SH-SY5Y (cell line): ENCODE results near the gene DYNC2I2.

Experiments used
- GATA2 ChIP-seq: IDR thresholded peaks from 2 replicates; pipeline ENCODE4 v1.6.1; 2011; ENCODE audit warnings: mild to moderate bottlenecking, low read depth, low read length
- GATA3 ChIP-seq: IDR thresholded peaks from 2 replicates; pipeline ENCODE4 v1.6.1; 2011; ENCODE audit warnings: low read depth, mild to moderate bottlenecking, low read length, moderate library complexity

DNA sequence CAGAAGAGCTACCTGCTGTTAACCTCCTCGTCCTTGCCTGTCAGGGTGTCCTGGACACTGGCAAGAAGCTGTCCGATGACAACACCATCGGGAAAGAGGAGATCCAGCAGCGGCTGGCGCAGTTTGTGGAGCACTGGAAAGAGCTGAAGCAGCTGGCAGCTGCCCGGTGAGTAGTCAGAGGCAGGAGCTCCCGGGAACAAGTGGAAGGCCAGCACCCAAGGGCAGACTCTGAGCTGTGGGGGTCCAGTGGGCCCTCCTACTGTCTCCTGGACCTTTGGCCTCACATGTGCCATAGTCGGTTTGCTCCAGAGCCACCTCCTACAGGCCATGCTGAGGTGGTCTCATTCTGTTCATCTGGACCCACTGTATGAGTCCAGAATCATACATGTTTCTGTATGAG lies 38.7 kb downstream of the DYNC2I2 start:
- TF ChIP-seq GATA2 (no peak), GATA3 (no peak)
